CD4-positive, alpha-beta T cell treated with Interleukin-17A for 1 hour (primary cell): Measurements from ENCODE around the gene SLC4A9.
"Not testable (repeated sequence)": the region's sequence is repeated elsewhere in the genome, so short reads cannot be mapped to it uniquely, and the experiment has no call there.

ENCODE experiments used
- DNase-seq: peaks from one replicate; pipeline ENCODE4 v3.0.0-alpha.2; 2020

The SLC4A9 gene

DNA sequence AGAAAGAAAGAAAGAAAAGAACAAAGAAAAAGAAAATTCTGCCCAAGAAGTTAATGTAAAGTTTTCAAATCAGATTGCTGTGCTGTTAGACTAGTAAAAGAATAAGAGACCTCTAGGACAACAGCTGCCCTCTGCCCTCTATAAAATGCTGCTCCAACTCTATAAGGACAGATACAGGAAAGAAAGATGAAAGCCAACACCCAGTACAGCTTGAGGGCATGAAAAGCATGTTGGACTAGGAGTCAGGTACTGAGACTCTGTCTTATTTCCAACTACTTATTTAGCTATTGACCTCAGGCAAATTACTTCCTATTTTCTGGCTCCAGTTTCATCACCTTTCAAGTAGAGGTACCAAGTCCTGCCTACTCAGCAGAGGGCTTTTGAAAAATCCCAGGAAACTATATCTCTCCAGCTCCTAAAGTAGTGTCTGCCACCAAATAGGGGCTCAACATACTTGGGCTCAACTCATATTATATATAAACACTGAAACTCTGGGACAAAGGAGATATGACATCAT lies 19.3 kb upstream of the SLC4A9 start:
- DNase-seq: no peak

DNA sequence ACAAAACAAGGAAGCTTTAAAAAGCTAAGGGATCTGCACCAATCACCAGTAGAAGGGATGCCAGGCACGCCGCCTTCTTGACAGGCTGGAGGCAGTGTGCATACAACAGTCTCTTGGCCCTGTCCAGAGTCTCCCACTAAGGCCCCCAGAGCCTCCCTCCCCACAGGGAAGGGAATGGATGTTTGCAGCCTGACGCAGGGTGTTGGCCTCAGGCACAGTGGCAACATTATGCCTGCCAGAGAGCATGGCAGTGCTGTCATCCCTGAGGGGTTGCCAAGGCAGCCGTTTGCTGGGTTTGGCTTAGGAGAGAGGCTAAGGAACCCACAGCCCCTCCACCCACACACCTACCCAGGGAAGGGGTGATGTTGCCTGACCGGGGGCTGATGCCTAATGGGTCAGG lies 18.4 kb upstream of the SLC4A9 start:
- DNase-seq: no peak

DNA sequence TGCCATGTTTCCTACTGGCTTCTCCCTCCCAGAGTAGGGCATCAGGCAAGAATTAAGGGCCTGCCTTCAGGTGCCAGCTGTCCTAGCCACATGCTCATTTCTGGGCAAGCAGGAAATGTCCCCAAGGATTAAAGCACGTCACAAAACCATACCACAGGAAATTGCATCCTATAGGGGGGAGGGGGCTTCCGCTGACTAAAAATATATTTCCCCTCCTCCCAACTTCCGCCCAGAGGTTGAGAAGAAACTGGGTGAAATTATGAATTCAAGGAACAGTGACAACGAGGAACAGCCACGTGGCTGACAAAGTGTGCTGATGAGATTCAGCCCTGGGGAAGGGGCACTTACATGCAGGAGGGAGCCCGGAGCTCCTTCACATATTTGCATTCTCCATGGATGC lies 17.7 kb upstream of the SLC4A9 start:
- peak; percentile 49 for DNase-seq

DNA sequence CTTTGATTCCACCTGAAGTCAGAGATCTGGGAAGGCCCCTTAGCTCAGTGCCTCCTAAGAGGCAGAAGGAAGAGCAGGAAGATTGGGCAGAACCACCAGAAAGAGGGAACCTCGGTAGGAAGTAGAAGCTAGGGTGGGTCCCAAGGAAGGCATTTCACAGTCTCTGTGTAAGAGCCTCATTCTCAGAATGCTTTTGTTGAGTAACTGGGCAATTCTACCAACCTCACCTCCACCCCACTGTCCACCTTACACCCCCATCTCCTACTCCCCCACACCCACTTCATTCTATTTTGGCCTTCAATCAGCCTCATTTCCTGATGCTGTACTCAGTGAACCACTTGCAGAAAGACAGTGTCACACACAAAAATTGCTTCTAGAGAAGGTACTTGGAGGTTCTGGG lies 17.1 kb upstream of the SLC4A9 start:
- DNase-seq: no peak

DNA sequence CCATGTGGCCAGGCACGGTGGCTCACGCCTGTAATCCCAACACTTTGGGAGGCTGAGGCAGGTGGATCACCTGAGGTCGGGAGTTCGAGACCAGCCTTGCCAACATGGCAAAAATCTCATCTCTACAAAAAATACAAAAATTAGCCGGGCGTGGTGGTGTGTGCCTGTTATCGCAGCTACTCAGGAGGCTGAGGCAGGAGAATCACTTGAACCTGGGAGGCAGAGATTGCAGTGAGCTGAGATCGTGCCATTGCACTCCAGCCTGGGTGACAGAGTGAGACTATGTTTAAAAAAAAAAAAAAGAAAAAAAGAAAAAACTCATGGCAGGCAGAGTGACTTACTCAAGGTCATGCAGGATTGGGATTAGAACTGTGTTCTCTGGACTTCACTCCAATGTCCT lies 16.1 kb upstream of the SLC4A9 start:
- not testable (repeated sequence) for DNase-seq

DNA sequence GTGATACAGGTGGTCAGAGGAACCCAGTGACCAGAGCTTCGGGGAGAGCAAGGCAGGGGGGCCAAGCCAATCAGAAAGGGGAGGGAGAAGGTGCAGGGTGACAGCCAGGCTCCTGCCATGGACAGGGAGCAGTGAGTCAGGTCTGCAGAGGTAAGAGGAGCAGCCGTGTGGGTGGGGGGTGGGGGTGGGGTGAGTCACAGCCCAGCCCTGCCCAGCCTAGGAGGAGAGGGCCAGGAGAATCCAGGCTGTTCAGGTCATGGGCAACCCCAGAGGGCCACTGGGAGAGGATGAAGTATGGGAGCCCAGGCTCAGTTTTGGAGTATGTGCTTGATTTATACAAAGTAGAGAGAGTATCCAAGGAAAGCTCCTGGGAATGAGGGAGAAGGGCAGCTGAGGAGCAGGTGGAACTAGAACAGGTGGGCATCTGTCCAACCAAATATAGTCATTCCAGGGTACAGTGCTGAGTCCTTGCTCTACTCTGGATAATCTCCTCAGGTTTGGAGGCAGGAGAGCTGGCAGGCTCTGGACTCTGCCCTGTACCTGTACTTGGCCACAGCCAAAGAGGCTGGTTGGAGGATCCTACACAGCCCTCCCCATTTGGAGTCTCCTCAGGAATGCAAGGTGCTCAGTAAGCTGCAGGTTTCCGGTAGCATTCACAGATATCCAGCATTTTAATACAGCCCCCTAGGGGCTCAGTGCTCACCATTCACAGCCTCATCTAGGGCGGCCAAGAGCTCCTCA lies 15.1 kb upstream of the SLC4A9 start:
- no peak for DNase-seq

DNA sequence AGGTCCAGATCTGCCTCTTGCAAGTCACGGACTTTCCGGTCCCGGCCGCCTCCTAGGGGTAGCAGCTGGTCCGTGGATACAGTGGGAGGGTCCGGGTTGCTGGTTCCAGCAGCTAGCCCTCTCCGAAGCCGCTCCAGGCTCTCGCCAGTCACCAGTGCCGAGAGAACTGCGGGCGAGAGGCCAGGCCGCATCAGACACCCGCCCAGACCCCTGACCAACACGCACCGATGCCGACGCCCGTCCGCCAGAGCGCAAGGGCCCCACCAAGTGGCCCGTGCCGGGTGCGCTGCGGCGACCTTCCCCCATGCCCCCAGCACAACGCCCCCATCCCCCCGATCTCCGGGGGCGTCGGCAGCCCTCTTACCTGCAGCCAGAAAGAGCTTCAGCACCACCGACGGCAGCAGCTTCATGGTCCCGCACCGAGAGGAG lies 14.1 kb upstream of the SLC4A9 start:
- no peak for DNase-seq

DNA sequence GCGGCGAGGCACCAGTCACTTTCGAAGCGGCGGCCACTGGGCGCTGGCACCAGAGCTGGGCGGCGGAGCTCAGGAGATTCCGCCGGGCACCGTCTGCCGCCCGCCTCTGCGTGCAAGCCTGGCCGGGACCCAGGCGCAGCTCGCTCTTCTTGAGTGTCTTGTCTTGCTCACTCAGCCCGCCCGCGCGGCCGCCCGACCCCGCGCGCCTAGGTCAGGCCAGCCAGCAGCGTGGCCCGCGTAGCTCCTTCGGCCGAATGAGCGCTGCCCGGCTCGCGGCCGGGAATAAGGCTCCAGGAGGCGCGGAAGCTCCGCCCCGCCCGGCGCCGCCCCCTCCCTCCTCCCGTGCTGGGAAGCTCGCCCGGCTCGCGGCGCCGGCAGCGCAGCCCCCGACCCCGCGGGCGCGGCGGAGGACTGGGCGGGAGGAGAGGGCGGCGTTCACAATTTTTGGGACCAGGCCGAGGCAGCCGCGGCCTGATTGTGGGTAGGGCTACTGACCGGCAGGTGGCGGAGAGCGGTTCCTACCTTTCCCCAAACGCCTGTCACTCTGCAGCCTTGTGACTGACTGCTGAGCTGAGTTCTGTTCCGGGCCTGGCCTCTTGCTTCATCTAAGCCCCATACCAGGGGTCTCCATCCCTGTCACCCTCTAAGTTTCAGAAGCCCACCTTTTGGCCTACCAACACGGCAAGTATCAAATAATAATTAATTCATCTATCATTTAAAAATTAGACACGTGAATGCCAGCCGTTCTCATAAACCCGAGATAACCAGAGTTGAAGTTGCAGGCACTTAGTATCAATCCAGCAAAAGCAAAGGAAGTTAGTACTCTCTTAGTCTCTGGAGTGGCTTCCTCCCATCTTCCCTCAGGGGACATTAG lies 13.4 kb upstream of the SLC4A9 start, which contains the start of gene HBEGF:
TSS of gene HBEGF (minus strand) at position 256 of the 874 bp plus-strand sequence. CDS start 275 bp downstream, outside the sequence.
- peak; percentile 52 for DNase-seq

DNA sequence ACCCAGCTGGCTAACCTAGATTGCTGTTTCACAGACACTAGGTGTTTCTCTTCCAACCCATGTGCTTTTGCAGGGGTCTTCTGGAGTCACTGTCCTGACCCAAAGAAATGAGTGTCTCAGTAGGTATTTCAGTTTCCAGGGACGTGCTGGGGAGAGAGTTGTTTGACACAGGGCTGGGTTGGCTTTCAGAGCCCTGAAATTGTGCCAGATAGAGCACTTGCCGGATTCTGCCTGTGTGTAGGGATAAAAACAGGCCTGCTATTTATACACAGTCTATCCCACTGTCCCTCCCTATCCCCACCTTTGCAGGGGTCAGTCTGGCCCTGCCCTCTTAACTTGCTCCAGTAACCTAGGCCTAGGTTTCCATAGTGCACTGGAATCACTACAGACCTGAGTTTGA lies 12.6 kb upstream of the SLC4A9 start:
- DNase-seq: no peak

DNA sequence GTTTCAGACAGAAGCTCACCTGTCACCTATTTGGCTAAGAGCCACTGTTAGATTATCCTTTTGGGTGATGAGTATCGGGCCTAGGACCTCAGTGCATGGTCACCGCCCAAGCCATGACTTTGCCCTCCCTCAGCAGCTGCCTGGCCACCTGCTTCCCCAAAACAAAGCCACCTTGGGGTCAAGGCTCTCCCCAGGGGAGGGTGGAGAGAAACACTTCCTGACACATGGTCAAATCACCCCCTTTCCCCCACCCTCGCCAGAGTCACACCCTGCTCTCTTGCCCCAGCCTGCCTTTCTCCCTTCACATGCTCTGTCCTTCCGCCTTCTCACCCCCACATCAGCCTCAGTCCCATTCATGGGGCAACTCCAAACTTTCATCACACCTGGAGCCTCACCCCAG lies 11.9 kb upstream of the SLC4A9 start:
- DNase-seq: no peak

DNA sequence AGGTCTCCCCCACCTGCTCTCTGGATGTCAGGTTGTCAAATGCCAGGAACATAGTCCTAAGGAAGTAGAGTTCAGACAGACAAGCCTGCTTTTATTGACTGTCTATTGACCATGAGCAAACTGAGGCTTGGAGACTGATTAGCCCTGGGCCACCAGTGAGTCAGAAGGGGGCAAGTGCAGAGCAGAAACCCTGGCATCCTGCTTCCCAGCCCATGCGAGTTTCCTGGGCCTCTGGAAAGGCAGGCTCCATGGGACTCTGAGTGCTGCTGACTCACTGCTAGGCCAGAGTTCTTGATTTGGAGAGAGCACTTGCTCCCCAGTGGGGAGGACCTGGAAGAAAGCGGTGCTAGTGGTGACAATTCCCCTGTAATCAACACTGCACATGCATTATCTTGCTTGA lies 10.8 kb upstream of the SLC4A9 start:
- DNase-seq: no peak

DNA sequence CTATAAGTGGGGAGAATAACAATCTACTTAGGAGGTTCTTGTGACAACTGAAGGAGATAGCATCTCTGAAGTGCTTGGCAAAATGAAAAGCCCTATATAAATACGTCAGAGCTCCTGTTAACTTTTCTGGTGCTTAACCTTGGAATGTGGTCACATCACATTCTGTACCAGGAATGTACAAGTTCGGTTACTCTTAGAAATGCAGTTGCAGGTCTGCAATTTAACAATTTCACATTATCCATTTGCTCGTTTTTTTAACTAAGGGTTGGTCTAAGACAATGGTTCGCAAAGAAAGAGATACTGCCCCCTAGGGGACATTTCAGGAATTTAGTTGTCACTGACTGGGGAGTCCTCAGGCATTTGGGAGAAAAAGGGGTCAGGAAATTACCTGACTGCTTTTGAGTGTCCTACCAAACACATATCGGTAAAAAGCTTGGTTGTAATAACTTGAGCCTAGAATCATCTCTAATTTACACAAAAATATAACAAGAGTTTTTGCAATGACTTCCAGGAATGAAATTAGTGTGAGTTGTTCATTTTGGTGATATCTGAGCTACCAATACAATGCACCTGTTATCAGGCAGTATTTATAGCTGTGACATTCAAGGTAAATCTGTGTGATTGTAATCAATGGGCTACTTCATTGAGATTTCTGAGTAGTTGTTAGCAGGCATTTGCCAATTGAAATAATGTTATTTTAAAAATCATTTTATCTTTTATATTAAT lies 8.2 kb upstream of the SLC4A9 start:
- peak; percentile 87 for DNase-seq

DNA sequence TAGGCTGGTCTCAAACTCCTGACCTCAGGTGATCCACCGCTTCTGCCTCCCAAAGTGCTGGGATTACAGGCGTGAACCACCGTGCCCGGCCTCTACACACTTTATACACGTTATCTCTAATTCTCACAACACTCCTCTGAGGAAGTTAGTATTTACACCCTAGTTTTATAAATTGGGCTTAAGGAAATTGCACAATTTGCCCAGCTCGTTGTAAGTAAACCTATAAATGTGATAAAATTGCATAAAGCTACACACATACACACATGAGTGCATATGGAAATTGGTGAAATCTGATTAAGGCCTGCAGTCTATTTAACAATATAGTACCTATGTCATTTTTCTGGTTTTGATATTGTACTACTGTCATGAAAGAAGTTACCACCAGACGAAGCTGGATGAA lies 4.4 kb upstream of the SLC4A9 start:
- DNase-seq: no peak

DNA sequence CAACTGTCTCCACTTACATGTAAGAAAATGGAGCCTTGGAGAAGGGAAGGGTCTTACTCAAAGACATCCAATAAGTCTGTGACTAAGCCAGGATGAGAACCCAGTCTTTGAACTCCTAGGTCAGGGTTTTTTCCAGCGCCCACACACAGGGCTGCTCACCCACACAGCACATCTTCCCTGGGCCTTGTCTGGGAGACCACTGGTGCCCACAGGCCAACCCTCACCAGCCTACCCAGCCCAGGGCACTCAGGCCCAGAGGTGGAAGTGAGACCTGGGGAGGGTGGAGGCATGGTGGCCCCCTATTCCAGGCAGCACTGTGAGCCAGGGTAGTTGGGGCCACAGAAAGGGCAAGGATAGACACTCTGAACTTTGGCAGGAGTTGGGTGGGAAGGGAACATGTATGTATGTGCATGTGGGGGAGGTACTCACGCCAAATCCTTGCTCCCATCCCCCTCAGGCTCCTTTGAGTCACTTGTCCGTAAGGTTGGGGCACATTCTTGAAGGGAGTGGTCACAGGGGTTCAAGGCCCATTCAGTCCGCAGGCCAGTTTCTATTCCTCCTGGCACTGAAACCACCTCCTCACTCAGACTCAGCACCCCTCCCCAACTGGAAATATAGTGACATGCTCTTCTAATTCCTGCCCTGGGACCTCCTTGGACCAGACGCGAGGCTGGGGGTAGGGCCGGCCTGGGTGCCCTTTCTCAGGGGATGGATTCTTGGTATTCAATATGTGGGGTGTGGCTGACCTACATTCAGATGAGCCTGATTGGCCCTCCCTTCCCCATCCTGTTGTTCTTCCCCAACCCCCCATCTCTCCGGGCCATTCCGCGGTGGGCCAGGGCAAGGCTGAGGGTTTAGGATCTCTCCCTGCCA lies 2.9 kb upstream of the SLC4A9 start:
- DNase-seq: no peak

DNA sequence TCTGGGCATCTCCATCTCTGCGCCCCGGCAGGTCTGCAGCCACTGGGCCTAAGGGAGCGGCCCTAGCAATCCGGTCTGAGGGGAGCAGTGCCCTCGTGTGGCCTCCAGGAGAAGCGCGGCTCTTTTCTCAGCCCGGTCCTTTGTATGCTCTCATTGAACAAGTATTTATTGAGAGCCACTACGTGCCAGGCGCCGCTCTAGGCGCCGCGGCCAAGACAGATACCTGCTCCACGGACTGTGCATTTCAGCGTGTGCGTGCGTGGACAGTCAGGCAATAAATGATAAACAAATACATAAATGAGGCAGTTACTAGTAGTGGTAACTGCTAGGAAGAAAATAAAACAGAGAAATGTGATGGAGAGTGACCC lies 2.3 kb upstream of the SLC4A9 start:
- DNase-seq: peak; percentile 82

DNA sequence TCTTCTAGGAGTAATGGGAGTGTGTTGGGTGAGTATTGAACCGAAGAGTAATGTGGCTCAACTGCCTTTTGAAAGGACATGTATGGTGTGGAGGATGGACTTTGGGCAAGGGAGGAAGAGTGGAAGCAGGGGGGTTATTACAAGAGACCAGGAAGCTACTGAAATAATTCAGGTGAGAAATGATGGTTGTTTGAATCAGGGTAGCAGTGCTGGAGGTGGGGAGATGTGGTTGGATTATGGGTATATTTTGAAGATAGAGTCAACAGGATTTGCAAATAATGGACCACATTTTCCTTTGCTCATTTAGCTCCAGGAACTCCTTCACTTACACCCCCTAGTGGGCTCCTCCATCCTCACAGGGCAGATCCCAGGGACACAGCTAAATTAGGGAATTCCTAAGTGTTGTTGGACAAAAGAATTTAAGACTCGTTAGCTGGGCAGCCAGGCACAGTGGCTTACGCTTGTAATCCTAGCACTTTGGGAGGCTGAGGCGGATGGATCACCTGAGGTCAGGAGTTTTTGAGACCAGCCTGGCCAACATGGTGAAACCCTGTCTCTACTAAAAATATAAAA lies 1.2 kb upstream of the SLC4A9 start:
- no peak for DNase-seq

DNA sequence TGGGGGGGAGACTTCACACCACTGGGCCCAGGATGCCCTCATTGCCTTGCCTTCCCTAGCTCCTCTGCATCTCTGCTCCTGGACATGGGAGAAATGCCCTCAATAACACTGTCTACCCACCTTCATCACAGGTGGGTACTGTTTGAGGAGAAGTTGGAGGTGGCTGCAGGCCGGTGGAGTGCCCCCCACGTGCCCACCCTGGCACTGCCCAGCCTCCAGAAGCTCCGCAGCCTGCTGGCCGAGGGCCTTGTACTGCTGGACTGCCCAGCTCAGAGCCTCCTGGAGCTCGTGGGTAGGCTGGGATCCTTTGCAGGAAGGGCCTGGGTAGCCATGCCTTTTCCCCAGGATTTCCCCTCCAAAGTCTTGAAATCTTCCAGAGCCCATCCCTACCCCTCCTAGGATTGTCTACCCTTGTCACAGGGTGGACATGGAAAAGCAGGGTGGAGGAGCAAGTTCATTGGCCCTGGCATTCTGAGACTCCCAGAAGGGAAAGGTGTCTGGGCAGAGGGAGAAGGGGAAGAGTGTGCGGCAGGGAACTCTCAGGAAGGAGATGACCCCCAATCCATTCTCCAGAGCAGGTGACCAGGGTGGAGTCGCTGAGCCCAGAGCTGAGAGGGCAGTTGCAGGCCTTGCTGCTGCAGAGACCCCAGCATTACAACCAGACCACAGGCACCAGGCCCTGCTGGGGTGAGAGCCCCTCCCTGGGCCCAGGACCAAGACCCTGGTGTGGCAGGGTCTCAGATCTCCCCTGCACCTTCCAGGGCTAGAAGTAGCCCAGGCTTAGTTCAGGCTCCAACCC lies 886 bp downstream of the SLC4A9 start:
- DNase-seq: no peak

DNA sequence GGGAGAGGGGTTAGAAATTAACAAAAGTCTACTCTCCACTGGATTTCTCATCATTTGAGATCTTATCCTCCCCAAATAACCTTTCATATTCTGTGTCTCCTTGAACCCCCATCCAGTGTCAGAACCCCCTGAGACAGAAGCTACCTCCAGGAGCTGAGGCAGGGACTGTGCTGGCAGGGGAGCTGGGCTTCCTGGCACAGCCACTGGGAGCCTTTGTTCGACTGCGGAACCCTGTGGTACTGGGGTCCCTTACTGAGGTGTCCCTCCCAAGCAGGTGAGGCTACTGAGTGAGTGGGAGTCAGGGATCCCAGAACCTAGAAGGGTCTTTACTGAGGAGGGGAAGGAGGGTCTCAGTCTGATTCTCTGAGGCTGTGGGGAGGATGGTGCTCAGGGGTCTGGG lies 1.9 kb downstream of the SLC4A9 start:
- DNase-seq: no peak

DNA sequence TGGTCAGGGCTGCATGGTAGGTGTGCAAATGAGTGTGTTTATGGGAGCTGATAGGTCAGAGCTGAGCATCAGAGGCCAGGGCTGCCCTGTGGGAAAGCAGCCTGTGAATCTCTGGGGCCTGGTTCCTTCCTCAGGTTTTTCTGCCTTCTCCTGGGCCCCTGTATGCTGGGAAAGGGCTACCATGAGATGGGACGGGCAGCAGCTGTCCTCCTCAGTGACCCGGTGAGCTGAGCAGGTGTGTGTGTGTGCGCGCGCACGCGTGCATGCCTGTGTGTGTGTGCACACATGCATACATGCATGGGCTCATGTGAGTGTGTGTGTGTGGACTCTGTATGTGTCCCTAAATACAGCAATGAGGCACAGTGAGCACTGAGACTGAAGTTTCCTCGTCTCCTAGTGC lies 2.3 kb downstream of the SLC4A9 start:
- no peak for DNase-seq

DNA sequence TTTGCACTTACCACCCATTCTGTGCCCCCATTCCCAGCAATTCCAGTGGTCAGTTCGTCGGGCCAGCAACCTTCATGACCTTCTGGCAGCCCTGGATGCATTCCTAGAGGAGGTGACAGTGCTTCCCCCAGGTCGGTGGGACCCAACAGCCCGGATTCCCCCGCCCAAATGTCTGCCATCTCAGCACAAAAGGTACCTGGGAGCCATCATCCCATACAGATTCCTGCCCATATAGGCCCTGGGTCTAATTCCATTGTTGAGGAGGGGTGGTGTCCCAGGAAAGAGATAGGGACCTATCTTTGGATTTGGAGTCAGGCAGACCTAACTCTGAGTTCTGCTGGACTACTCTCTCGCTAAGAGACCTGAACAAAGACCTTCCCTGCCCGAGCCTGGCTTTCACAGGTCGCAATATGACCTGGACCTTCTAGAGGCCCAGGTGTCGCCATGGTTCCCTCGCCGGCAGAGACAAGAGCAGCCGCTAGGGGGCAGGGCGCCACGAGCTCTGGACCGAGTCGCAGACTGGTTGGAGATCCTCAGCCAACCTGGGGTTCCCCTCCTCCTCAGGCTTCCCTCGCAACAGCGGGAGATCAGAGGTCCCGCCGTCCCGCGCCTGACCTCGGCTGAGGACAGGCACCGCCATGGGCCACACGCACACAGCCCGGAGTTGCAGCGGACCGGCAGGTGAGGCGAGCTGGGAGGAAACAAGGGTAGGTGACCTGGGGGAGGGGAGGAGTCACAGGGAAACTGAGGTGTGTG lies 3.1 kb downstream of the SLC4A9 start:
- peak; percentile 84 for DNase-seq
